Stomach (tissue), 9 donors: ENCODE measurements around the gene UBE2G1. TPM values are rescaled to one million over a fixed set of nuclear protein-coding genes. Genes with fewer than 3 reads are reported as not detected.
A peak's percentile ranks its signal among the peaks of the same experiment; 100 is the strongest.
"Not testable (repeated sequence)": the region's sequence is repeated elsewhere in the genome, so short reads cannot be mapped to it uniquely, and the experiment has no call there.

ENCODE experiments used
- DNase-seq, 2 donors: peaks; one replicate each; pipeline versions ENCODE4 v3.0.0 to v3.0.0-alpha.2; 2013 to 2019
- H3K27ac ChIP-seq, 5 donors: fragments of 200-600 bp in 4 of 5; sonication (generic) in 4 of 5; one replicate each; pipeline ENCODE4 v1.5.1; 2013 to 2019; ENCODE audit warnings: mild to moderate bottlenecking in 1 of 5, moderate library complexity in 1 of 5
- H3K27me3 ChIP-seq, 3 donors: fragments of 200-600 bp; sonication (generic); one replicate each; pipeline ENCODE4 v1.5.1; 2017 to 2019; ENCODE audit warnings: mixed run types in 1 of 3
- H3K36me3 ChIP-seq, 4 donors: fragments of 200-600 bp; sonication (generic); 1 replicate in 3 of 4; 2 replicates in 1 of 4; pipeline ENCODE4 v1.5.1; 2016 to 2019
- H3K4me1 ChIP-seq, 4 donors: fragments of 200-600 bp; sonication (generic); one replicate each; pipeline ENCODE4 v1.5.1; 2016 to 2019
- H3K4me3 ChIP-seq, 4 donors: fragments of 200-600 bp; sonication (generic) in 3 of 4; one replicate each; pipeline ENCODE4 v1.5.1; 2016 to 2019; ENCODE audit warnings: mild to moderate bottlenecking in 1 of 4
- H3K9me3 ChIP-seq, 4 donors: fragments of 200-600 bp; sonication (generic); one replicate each; pipeline ENCODE4 v1.5.1; 2016 to 2019
- CTCF ChIP-seq, 7 experiments: fragments of 450-650 bp in 4 of 7; fragments of 200-600 bp in 3 of 7; sonication (generic) in 3 of 7; IDR thresholded peaks; one replicate each; pipeline ENCODE4 v1.5.1; 2016 to 2019; ENCODE audit warnings: antibody characterized with exemption in 7 of 7, control low read depth in 2 of 7, mild to moderate bottlenecking in 1 of 7
- EP300 ChIP-seq: sonication (generic); formaldehyde crosslinking; IDR thresholded peaks from one replicate; pipeline ENCODE4 v1.6.1; 2017; ENCODE audit warnings: antibody characterized with exemption
- POLR2A ChIP-seq, 4 donors: fragments of 450-650 bp; IDR thresholded peaks; one replicate each; pipeline ENCODE4 v1.6.1; 2016; ENCODE audit warnings: antibody characterized with exemption in 4 of 4, control low read depth in 2 of 4, mild to moderate bottlenecking in 1 of 4, moderate library complexity in 1 of 4
- POLR2AphosphoS5 ChIP-seq, 3 donors: sonication (generic); formaldehyde crosslinking; IDR thresholded peaks; one replicate each; pipeline ENCODE4 v1.6.1; 2016; ENCODE audit warnings: antibody characterized with exemption in 3 of 3
- WGBS, 5 donors: extraction: QIAGEN DNeasy Blood & Tissue Kit in 3 of 5; methylation state at CpG; one replicate each; pipeline versions ENCODE4 v1.1.5 to v1.1.7; 2013 to 2018; 5-methylcytosine and 5-hydroxymethylcytosine counted together
- intact Hi-C: fragments of 100-400 bp; cut with DNase I; formaldehyde crosslinking; loops from one replicate; pipeline ENCODE4 v1.15.1; 2023; ENCODE audit warnings: low total_unique reads
- polyA plus RNA-seq, 3 donors: library from polyadenylated mRNA; stranded (reverse); fragments of 200-250 nt; gene quantifications; one replicate each; pipeline ENCODE4 v1.2.3, GENCODE V29; 2013
- total RNA-seq, 5 donors: library from RNA; depleted of rRNA; stranded (reverse); fragments of >200 nt; gene quantifications; one replicate each; pipeline versions ENCODE4 v1.1.0 to v1.2.3, GENCODE V29; 2014 to 2016
- donor health status: healthy with polysubstance abuse.
- donor health status: Bipolar disorder and iron deficiency.
- donor health status: healthy.

The UBE2G1 gene
- total and polyA plus RNA-seq, 8 donors = 14.0 to 91.0 (median 38.2) TPM

GRCh38 chr17:4381690-4382671 lies 15.5 kb upstream of the UBE2G1 start:
- TF ChIP-seq POLR2A (IDR thresholded peaks at IDR 0.05) (no peak), POLR2AphosphoS5 (IDR thresholded peaks at IDR 0.05) (no peak), CTCF (IDR thresholded peaks at IDR 0.05) (no peak), EP300 (no peak)
- WGBS, 5 donors = 73 to 83% (median 75%) methylated on average over 7 of the region's 7 CpGs
- Histone ChIP-seq H3K9me3 (no peaks in the 10 kb centered on the region), H3K36me3 (no peaks in the 10 kb centered on the region), H3K27me3 (no peaks in the 10 kb centered on the region), H3K27ac (no peak overlapping the region), H3K4me3 (no peak overlapping the region), H3K4me1 (peaks cover 0 to 5% (median 0%) of the 10 kb centered on the region in 4 donors)
- no peak for DNase-seq
- intact Hi-C loops = no loop called here

DNA sequence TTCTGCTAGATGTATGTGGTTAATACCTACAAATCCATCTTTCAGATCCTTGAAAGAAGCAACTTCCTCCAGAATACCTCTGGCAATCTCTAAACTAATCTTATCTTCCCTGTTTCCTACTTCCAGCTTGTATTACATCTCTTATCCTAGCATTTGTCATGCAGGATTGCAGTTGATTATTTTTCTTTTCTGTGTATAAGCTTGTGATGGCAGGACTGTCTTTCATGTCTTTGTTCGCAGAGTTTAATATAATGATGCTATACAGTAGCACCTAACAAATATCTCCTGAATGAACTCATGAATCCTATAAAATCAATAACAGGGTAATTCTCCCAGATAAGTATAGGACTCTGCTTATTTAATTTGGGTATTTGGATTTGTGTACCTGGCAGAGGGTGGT lies 12.2 kb upstream of the UBE2G1 start:
- H3K27me3 ChIP-seq = no peaks in the 10 kb centered on the region
- DNase-seq = no peak
- 73 to 90% (median 88%) methylated on average over 1 of the region's 1 CpG for WGBS, 5 donors
- no peak overlapping the region for H3K27ac ChIP-seq
- H3K4me1 ChIP-seq = peaks cover 0 to 5% (median 0%) of the 10 kb centered on the region in 4 donors
- no peaks in the 10 kb centered on the region for H3K9me3 ChIP-seq
- no peak overlapping the region for H3K4me3 ChIP-seq
- H3K36me3 ChIP-seq = no peaks in the 10 kb centered on the region
- intact Hi-C loops = no loop called here
- TF ChIP-seq CTCF (IDR thresholded peaks at IDR 0.05) = no peak
- TF ChIP-seq POLR2AphosphoS5 (IDR thresholded peaks at IDR 0.05) = no peak
- no peak for TF ChIP-seq EP300
- no peak for TF ChIP-seq POLR2A (IDR thresholded peaks at IDR 0.05)

GRCh38 chr17:4377247-4377646 lies 10.8 kb upstream of the UBE2G1 start:
- H3K9me3 ChIP-seq, H3K36me3 ChIP-seq, H3K27ac ChIP-seq, intact Hi-C loops, H3K4me3 ChIP-seq, DNase-seq, H3K27me3 ChIP-seq, H3K4me1 ChIP-seq: not testable (repeated sequence)
- WGBS, 5 donors = 81 to 86% (median 85%) methylated on average over 7 of the region's 7 CpGs

GRCh38 chr17:4375796-4376440 lies 9.4 kb upstream of the UBE2G1 start:
- intact Hi-C loops, DNase-seq, H3K4me1 ChIP-seq, H3K9me3 ChIP-seq, H3K36me3 ChIP-seq, H3K27me3 ChIP-seq, H3K27ac ChIP-seq, H3K4me3 ChIP-seq: not testable (repeated sequence)
- 79 to 83% (median 81%) methylated on average over 13 to 14 of the region's 14 CpGs for WGBS, 5 donors

- TF ChIP-seq CTCF (IDR thresholded peaks at IDR 0.05) (no peak), POLR2AphosphoS5 (IDR thresholded peaks at IDR 0.05) (no peak), EP300 (no peak), POLR2A (IDR thresholded peaks at IDR 0.05) (no peak)
- H3K27me3 ChIP-seq = no peaks in the 10 kb centered on the region
- peak overlapping the region in 1 of 5 donors; percentile 11 for H3K27ac ChIP-seq
- H3K36me3 ChIP-seq = no peaks in the 10 kb centered on the region
- H3K9me3 ChIP-seq = no peaks in the 10 kb centered on the region
- no peaks in the 10 kb centered on the region for H3K4me1 ChIP-seq
- 57 to 62% (median 60%) methylated on average over 7 of the region's 7 CpGs for WGBS, 5 donors
- intact Hi-C loops = no loop called here
- H3K4me3 ChIP-seq = no peak overlapping the region
- peak in 1 of 2 donors; percentile 66 for DNase-seq
Observed at GRCh38 chr17:4375039-4375748, 8.7 kb upstream of the UBE2G1 start.
